ENCODE data around the gene ETS1.

DNA sequence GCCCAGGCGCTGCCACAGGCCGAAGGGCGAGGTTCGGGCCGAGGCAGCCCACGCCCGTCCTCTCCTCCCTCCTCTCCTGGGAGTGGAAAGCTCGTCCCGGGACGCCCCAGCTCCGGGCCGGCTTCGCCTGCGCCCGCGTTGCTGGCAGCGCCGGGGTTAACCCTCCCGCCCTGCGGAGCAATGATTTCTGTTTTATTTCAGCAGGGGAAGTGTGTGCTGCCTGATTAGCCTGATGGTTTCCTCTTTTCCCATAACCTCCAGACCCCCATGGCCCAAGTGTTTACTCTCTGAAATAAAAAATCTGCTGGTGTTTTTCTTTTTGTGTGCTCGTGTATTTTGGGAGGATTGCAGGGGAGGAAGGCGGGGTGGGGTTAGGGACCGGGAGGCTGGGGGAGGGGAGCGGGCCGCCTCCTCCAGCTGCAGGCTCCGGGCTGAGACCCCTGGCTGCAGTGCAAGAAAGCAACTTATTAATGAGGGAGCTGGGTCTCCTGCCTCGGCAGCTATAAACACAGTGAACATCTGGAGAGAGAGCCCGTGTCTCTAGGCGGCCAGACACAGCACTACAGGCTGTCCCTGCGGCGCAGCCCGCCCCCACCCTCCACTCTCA lies 38.6 kb downstream of the ETS1 start:
- TF ChIP-seq POLR2A (IDR thresholded peaks at IDR 0.05) = no peak
- peak; percentile 41 to 72 for TF ChIP-seq EP300 (IDR thresholded peaks at IDR 0.05)
- TF ChIP-seq, protein P1, sequence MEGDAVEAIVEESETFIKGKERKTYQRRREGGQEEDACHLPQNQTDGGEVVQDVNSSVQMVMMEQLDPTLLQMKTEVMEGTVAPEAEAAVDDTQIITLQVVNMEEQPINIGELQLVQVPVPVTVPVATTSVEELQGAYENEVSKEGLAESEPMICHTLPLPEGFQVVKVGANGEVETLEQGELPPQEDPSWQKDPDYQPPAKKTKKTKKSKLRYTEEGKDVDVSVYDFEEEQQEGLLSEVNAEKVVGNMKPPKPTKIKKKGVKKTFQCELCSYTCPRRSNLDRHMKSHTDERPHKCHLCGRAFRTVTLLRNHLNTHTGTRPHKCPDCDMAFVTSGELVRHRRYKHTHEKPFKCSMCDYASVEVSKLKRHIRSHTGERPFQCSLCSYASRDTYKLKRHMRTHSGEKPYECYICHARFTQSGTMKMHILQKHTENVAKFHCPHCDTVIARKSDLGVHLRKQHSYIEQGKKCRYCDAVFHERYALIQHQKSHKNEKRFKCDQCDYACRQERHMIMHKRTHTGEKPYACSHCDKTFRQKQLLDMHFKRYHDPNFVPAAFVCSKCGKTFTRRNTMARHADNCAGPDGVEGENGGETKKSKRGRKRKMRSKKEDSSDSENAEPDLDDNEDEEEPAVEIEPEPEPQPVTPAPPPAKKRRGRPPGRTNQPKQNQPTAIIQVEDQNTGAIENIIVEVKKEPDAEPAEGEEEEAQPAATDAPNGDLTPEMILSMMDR (IDR thresholded peaks at IDR 0.05) = peak in 1 of 5 experiments; percentile 13
